GM12872 (cell line): Measurements from ENCODE around the gene KRT37.

ENCODE experiments used
- CTCF ChIP-seq: IDR thresholded peaks from 3 replicates; pipeline ENCODE4 v1.5.1; 2011; ENCODE audit warnings: low read depth, mild to moderate bottlenecking, low read length, moderate library complexity; ENCODE audit not compliant: insufficient read depth

KRT37 gene

GRCh38 chr17:41395611-41396010, 28.8 kb downstream of the KRT37 start:
- TF ChIP-seq CTCF, result no peak

- TF ChIP-seq CTCF, result no peak
These were observed 30.0 kb downstream of the KRT37 start for GRCh38 chr17:41394254-41394996.

- TF ChIP-seq CTCF, result no peak
These were observed 30.6 kb downstream of the KRT37 start for GRCh38 chr17:41393826-41394225.

GRCh38 chr17:41393294-41393693, 31.1 kb downstream of the KRT37 start:
- TF ChIP-seq CTCF, result no peak

GRCh38 chr17:41392278-41392677, 32.1 kb downstream of the KRT37 start:
- no peak for TF ChIP-seq CTCF

GRCh38 chr17:41391535-41391934, 32.9 kb downstream of the KRT37 start:
- no peak for TF ChIP-seq CTCF

GRCh38 chr17:41390411-41390938, 33.9 kb downstream of the KRT37 start:
- no peak for TF ChIP-seq CTCF
